SW480 (cell line): Measurements from ENCODE around the gene ST3GAL2.
"Not testable (repeated sequence)": the region's sequence is repeated elsewhere in the genome, so short reads cannot be mapped to it uniquely, and the experiment has no call there.

Source experiments
- DNase-seq: peaks from one replicate; pipeline ENCODE4 v3.0.0-alpha.2; 2016; ENCODE audit warnings: low spot score

The ST3GAL2 gene

DNA sequence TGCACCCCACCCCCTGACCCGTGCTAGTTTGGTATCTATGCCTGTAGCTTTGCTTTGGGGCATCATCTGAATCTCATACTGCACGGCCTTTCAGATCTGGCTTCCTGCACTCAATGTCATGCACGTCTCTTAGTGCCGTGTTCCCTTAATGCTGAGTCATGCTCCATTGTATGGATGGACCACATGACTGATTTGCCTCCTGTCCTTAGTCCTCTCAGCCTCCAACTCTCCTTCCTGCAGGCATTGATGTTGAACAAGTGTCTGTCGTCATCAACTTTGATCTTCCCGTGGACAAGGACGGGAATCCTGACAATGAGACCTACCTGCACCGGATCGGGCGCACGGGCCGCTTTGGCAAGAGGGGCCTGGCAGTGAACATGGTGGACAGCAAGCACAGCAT, 106.2 kb downstream of the ST3GAL2 start:
- DNase-seq, result not testable (repeated sequence)

DNA sequence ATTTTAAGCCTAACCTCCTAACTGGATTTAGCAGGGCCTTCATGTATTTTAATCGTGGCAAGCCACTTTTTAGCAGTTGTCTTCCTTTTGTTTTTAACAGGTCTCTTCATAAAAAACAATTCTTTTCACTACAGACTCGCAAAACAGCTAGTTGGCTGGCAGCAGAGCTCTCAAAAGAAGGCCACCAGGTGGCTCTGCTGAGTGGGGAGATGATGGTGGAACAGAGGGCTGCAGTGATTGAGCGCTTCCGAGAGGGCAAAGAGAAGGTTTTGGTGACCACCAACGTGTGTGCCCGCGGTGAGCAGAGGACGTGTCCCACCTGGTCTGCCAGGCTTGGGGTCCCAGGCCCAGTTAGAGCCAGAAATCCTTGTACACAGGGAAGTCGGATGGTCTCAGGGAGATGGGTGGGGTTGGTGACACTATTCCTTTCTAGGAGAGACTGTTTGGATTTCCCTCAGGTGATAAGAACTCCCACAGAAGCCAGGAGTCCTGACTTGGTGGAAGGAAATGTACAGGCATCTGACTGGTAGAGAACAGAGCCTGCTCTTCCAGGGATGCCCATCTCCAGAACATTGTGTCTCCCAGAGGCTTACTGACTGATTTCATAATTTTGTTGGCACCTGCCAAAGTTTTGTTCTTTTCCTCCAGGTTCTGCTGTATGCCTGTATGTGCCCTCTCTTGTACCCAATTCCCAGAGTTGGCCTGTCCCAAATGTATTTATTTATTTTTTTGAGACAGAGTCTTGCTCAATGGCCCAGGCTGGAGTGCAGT, 107.1 kb downstream of the ST3GAL2 start:
- no peak for DNase-seq

DNA sequence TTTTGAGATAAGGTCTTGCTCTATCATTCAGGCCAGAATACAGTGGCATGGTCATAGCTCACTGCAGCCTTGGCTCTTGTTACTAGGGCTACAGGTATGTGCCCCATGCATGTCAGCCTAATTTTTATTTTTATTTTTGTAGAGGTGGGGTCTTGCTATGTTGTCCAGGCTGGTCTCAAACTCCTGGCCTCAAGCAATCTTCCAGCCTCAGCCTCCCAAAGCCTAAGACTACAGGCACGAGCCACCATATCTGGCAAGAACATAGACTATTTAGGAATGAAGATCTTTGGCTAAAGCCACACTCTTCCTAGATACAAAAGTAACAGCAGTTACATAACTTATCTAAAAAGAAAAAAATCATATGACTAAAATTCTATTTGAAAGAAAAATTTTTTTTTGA, 107.8 kb downstream of the ST3GAL2 start:
- no peak for DNase-seq
